NCI-H1930 (cell line): ENCODE measurements around the gene NID1.

ENCODE experiments used
- DNase-seq, 2 experiments: peaks; one replicate each; lab custom pipeline; 2025; lab: John Stamatoyannopoulos, UW

Gene NID1, protein sequence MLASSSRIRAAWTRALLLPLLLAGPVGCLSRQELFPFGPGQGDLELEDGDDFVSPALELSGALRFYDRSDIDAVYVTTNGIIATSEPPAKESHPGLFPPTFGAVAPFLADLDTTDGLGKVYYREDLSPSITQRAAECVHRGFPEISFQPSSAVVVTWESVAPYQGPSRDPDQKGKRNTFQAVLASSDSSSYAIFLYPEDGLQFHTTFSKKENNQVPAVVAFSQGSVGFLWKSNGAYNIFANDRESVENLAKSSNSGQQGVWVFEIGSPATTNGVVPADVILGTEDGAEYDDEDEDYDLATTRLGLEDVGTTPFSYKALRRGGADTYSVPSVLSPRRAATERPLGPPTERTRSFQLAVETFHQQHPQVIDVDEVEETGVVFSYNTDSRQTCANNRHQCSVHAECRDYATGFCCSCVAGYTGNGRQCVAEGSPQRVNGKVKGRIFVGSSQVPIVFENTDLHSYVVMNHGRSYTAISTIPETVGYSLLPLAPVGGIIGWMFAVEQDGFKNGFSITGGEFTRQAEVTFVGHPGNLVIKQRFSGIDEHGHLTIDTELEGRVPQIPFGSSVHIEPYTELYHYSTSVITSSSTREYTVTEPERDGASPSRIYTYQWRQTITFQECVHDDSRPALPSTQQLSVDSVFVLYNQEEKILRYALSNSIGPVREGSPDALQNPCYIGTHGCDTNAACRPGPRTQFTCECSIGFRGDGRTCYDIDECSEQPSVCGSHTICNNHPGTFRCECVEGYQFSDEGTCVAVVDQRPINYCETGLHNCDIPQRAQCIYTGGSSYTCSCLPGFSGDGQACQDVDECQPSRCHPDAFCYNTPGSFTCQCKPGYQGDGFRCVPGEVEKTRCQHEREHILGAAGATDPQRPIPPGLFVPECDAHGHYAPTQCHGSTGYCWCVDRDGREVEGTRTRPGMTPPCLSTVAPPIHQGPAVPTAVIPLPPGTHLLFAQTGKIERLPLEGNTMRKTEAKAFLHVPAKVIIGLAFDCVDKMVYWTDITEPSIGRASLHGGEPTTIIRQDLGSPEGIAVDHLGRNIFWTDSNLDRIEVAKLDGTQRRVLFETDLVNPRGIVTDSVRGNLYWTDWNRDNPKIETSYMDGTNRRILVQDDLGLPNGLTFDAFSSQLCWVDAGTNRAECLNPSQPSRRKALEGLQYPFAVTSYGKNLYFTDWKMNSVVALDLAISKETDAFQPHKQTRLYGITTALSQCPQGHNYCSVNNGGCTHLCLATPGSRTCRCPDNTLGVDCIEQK

DNA sequence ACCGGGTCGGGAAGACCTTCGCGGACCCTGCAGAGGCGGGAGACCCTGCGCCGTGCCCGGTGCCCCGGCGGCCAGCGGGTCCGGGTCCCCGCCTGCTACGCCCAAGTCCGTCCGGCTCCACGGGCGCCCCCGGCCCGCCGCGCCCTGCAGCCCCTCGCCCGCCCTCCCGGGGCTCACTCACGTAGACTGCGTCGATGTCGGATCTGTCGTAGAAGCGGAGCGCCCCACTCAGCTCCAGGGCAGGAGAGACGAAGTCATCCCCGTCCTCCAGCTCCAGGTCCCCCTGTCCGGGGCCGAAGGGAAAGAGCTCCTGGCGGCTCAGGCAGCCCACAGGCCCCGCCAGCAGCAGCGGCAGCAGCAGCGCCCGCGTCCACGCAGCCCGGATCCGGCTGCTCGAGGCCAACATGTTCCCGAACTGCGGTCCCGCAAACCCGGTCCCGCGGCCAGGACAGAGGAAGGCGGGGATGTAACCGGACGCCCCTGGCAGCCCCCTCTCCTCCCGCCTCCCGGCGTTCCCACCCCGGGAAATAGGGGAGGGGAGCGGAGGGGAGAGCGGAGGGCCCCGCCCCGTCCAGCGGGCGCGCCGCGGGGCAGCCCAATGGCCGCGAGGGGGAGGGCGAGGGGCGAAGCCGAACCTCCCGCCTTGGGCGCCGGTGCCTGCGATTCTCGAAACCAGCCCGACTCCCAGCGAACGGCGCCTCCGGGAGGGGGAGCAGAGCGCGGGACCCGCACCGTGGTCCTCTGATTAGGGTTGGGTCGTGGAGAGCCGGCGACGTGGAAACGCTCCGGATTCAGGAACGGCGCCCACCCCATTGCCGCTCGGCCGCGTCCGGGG, at the start of gene NID1:
Gene NID1 (minus strand): TSS at position 417 of the 835 bp plus-strand sequence. CDS start 11 bp downstream, at position 406.
- peak; percentile 62 to 80 for DNase-seq

DNA sequence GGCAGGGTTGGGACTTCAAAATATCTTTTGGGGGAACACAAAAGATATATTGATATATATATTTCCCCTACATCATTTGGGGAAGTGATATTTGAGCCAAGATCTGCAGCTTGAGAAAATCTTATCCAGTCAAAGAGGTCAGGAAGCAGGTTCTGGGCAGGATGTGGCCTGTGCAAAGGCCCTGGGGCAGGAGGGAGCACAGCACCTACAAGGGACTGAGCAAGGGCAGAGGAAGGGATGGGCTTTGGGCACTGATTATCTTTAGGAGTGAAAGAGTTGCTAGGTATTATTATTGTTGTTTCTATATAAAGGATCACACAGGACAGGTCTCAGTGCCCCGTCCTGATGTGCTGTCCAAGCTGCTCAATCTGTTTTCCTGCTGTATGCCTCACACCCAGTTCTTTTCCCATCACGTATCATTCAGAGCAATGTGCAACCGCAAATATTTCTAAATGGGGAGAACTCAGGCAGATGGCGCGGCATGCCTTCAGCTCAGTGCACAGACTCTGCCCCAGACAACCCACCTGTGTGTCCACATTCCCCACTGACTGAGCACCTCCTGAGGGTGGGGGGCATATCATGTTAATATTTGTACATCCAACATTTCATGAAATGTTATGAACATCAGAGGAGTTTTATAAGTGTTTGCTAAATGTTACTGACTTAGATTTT, 49.3 kb upstream of the NID1 start:
- no peak for DNase-seq

DNA sequence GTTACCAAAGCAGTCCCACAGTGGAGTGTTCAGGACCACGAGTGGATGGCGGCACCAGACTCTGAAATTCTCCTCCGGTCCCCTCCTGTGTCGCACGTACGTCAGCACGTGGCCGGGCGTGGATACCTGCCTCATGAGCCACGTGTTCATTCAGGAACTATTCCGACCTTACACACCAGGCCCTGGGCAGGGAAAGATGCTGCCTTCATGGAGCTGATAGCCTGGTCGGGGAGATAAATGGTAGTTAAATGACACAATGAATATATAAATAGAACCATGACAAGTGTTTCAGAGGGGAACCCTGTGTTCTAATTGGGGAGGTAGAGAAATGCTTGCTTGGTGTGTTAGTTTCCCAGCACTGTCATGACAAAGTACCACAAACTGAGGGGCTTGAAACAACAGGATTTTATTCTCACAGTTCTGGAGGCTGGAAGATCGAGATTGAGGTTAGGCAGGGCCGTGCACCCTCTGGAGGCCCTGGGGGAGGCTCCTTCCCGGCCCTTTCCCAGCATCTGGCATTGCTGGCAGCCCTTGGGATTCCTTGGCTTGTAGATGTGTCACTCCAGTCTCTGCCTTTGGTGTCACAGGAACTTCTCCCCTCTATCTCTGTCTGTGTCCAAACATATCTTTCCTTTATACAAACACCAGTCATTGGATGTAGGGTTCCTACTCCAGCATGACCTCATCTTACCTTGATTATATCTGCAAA, 48.6 kb upstream of the NID1 start:
- no peak for DNase-seq

DNA sequence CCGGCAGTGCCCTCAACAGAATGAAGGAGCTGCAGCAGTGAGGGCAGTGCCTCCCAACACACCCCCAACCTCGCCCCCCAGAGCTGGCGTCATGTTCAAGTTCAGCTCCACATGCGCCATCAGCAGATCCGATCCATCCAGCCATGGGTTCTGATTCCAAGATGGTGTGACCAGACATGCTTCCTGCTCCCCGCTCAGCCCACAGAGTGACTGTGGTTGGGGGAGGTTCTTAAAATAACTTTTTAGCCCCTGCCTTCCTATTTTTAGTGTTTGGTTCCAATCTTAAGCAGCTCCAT, 47.4 kb upstream of the NID1 start:
- DNase-seq: no peak

DNA sequence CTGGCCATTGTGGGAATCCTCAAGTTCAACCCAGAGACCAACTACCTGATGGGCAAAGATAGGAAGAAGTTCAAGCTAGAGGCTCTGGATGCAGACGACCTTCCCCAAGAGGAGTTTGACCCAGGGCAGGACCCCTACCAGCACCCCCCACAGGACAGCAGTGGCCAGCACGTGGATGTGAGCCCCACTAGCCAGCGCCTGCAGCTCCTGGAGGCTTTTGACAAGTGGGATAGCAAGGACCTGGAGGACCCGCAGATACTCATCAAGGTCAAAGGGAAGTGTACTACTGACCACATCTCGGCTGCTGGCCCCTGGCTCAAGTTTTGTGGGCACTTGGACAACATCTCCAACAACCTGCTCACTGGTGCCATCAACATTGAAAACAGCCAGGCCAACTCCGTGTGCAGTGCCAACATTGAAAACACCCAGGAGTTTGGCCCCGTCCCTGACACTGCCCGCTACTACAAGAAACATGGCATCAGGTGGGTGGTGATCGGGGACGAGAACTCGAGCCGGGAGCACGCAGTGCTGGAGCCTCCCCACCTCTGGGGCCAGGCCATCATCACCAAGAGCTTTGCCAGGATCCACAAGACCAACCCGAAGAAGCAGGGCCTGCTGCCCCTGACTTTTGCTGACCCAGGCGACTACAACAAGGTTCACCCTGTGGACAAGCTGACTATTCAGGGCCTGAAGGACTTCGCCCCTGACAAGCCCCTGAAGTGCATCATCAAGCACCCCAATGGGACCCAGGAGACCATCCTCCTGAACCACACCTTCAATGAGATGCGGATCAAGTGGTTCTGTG, 46.8 kb upstream of the NID1 start:
- DNase-seq: no peak

DNA sequence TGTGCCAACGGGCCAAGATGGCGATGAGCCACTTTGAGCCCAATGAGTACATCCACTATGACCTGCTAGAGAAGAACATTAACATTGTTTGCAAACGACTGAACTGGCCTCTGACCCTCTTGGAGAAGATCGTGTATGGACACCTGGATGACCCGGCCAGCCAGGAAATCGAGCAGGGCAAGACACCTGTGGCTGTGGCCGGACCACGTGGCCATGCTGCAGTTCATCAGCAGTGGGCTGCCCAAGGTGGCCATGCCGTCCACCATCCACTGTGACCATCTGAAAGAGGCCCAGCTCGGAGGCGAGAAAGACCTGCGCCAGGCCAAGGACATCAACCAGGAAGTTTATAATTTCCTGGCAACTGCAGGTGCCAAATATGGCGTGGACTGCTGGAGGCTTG, 45.2 kb upstream of the NID1 start:
- DNase-seq: no peak

DNA sequence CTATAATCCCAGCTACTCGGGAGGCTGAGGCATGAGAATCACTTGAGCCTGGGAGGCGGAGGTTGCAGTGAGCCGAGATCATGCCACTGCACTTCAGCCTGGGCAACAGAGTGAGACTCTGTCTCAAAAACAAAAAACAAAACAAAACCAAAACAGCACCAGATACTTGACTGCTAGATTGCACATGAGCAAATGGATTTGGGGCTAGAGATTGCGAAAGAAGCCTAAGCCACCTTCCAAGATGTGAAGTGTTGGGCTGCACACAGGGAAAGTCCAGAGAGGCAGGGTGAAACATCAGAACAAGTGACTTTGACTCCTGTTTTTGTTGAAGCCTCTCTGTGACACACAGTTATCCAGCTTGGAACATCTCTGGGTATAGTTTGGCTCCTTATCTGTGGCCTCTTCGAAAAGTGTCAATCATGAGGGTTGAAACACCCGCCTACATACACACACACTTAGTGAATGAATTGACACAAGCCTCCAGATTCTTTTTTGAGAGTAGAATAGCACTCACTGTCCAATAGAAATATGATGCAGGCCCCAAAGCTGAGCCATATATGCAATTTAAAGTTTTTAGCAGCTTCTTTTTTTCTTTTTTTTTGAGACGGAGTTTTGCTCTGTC, 43.2 kb upstream of the NID1 start:
- DNase-seq: no peak

DNA sequence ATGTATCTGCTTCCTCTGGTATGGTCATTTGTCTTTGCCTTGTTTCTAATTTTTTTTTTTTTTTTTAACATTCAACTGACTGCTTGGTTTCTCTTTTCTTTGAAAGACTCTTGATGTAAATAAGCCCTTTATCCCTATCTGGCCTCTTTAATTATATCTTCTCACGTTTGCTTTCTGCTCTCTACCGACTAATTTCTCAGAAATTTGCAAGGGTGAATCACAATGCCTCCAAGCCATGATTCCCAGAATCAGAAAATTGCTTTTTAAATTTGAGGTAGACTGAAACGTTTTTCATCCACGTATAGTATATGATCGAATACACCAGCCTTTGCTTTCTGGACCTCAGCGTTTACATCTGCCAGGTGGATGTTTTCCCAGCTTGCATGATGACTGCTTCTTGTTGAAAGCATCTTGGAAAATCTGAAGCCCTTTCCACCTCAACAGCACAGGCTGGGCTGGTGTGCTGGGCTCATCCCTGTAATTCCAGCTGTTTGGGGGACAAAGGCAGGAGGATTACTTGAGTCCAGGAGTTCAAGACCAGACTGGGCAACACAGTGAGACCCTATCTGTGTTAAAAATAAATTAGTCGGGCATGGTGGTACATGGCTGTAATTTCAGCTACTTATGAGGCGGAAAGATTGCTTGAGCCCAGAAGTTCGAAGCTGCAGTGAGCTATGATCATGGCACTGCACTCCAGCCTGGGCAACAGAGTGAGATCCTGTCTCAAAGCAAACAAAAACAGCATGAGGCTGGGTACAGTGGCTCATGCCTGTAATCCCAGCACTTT, 42.4 kb upstream of the NID1 start:
- no peak for DNase-seq

DNA sequence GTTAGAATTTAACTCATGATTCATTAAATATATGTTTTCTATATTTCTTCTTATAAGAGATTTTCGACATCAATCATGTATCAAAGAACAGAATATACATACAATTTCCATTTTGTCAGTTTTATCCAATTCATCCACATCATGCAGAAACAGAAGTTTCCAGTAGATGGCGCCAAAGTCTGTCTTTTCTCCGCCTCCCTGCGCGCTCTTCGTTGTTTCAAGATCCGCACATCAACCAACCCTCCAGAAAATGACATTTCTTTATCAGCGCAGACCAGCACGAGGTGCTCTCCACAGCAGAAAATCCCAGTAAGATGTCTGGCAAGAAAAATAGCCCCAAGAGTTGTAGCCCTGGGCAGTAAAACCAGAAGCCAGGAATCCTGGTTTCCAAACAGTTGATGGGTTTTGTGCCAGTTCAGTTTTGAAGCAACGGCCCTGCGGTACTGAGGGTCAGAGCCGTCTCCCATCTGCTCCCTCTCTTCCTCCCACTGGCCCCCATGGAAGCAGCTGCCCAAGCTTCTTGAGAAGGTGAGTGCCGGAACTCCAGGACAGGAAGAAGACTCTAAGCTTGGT, 38.8 kb upstream of the NID1 start:
- DNase-seq: peak; percentile 20 to 34

DNA sequence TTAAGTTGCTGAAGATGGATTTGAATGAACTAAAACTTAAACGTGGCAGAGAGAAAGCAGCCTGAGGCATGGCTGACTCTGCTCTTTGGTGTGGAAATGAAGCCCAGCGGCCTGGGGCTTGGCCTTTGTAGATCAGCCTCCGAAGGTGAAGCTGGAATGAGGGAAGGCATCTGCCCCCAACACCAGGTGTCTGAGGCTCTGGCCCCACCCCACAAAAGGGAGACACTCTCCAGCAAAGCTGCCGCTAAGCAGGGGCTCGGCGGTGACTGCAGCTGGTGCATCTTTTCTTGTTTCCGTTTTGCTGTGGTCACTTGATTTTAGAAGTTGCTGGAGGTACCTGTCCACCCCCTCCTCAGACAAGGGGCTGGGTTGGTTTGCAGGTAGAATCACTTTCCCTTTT, 38.2 kb upstream of the NID1 start:
- DNase-seq: no peak

DNA sequence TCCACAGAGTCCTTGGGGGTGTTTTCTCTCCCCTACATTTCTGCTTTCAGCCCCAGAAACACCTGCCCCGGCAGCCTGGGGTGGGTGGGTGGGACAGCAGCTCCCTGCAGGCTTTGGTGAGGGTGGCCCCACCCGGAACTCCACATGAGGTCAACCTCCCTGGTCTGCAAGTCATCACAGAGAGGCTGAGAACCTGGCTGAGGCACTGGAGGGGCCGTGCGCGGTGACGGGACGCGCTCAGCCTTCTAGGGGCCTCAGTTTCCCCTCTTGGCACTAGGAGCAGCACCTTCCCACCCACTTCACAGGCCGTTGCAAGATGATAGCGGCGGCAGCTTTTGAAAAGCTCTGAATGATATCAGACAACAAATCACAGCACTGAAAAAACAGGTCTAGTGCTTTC, 37.7 kb upstream of the NID1 start:
- no peak for DNase-seq

DNA sequence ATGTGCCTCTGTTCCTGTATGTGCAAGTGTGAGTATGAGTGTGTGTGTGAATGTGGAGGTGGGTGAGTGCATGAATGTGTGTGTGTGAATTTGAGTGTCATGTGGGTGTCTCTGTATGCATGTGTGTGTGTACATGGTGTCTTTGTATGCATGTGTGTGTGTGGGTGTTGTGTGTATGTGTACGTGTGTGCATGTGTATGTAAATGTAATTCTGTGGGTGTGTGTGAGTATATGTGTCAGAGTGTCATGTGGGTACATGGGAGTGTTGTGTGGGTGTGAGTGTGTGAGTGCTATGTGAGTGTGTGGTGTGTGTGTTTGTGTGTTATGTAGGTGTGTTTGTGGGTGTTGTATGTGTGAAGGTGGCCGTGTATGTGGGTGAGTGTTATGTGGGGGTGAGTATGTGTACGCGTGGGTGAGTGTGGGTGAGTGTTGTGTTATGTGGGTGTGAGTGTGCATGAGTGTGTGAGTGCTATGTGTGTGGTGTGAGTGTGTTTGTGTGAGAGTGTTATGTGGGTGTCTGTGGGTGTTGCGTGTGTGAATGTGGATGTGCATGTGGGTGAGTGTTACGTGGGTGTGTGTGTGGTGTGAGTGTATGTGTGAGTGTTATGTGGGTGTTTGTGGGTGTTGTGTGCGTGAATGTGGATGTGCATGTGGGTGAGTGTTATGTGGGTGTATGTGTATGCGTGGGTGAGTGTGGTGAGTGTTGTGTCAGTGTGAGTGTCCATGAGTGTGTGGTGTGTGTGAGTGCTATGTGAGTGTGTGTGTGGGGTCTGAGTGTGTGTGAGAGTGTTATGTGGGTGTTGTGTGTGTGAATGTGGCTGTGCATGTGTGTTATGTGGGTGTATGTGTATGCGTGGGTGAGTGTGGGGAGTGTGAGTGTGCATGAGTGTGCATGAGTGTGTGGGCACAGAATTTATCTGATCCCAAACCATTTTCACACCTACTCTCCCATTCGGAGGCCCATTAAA, 36.6 kb upstream of the NID1 start:
- DNase-seq: no peak

DNA sequence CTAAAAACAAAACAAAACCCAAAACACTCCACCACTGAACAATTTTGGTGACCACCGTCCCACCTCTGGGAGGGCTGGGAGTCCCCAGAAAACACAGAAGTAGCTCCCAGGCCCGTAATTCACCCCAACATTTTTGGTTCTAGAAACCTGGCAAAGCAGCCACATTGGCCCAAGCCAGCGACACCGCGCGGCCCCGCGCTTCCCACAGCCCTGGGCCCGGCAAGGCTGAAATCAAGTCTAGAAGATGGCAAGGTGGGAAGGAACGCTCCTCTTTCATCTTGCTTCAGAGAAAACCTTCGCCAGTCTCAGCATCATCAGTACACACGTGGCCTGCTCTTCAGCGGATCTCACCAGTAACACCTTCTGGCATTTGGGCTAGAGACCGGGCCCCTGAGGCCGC, 35.9 kb upstream of the NID1 start:
- no peak for DNase-seq

DNA sequence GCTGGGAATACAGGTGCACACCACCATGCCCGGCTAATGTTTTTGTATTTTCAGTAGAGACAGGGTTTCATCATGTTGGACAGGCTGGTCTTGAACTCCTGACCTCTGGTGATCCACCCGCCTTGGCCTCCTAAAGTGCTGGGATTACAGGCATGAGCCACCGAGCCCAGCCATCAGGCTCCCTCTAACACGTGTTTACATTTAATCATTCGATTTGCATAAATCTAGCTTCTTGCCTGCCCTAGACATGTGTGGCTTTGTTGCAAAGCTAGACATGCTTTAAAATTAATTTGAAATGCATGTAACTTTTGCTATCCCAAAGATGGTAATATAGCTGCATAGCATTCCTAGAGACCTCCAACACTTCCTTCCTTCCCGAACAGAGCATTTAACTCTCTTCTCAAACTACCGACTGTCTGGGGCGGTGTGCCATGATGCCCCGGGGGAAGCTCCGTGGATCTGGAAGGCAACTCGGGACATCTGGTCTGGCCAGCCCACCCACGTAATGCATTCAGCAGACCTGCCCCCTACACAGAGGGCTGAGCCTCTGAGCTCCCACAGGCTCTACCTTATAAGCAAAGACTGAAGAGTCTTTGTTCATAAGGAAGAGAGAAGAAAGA, 34.6 kb upstream of the NID1 start:
- no peak for DNase-seq

DNA sequence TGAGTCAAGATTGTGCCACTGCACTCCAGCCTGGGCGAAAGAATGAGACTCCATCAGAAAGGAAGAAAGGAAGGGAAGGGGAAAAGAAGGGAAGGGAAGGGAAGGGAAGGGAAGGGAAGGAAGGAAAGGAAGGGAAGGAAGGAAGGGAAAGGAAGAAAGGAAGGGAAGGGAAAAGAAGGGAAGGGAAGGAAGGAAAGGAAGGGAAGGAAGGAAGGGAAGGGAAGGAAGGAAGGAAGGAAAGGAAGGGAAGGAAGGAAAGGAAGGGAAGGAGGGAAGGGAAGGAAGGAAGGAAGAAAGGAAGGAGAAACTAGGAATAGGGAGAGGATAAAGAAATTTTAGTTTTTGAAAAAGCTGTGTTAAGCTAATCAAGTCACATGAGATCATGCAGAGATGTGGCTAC, 33.4 kb upstream of the NID1 start:
- no peak for DNase-seq
